Measurements from ENCODE around the gene DET1.

GRCh38 chr15:88539441-88539840 lies 7.0 kb downstream of the DET1 start:
- TF ChIP-seq POLR2AphosphoS5 (IDR thresholded peaks at IDR 0.05) (no peak), EP300 (IDR thresholded peaks at IDR 0.05) (no peak), CTCF (IDR thresholded peaks at IDR 0.05) (no peak), POLR2A (IDR thresholded peaks at IDR 0.05) (no peak)
